IPS-18c (cell line): Measurements from ENCODE around the gene BHLHE23.
A peak's percentile ranks its signal among the peaks of the same experiment; 100 is the strongest.

Experiments
- H3K4me3 ChIP-seq: 2 replicates; pipeline ENCODE4 v1.7.0; 2013; ENCODE audit warnings: low read depth, mild to moderate bottlenecking, low read length, moderate library complexity; ENCODE audit not compliant: insufficient read depth
- H3K9me3 ChIP-seq: one replicate; pipeline ENCODE4 v1.6.1; 2013; ENCODE audit warnings: mild to moderate bottlenecking, low read length, moderate library complexity; ENCODE audit not compliant: control insufficient read depth, insufficient read depth

Gene BHLHE23

DNA sequence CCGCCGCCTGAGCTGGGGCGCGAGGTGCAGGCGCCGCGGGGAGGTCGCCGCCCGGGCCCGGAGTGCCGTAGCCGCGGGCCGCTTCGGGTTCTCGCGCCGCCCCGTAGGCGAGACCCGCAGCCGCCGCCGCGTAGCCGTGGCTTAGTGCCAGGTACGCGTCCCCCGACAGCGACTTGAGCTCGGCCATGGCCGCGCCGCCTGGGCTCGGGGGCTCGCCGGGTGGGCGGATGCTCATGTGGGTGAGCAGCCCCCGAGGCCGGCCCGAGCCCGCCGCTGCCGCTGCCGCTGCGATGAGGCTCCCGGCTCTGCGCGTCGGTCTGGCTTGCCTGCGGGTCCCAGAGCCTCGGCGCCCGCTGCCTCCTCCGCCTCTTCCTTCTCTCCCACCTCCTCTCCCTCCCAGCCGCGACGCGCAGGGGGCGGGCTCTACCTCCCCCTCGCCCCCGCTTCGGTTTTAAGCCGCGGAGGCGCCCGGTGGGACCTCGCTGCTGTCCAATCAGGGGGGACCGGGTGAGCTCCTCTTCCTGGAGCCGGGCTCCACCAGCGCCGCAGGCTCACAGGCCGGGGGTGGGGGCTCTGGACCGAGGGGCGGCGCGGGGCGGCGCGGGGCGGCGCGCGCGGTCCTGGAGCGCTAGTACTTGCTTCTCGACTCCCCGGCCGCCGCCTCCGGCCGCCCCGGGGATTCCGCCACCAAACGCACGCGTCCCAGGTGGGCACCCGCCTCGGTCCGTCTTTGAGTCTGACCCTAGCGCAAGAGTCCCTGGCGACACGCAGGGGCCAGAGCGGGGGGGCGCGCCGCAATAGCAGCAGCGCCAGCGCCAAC, at the start of gene BHLHE23:
BHLHE23 (minus strand) TSS at position 425 of the 820 bp plus-strand sequence; CDS start at position 235, 190 bp downstream.
- peaks cover 4% of the 10 kb centered on the region for H3K9me3 ChIP-seq
- H3K4me3 ChIP-seq: peak within 1 kb of the TSS; percentile 41

DNA sequence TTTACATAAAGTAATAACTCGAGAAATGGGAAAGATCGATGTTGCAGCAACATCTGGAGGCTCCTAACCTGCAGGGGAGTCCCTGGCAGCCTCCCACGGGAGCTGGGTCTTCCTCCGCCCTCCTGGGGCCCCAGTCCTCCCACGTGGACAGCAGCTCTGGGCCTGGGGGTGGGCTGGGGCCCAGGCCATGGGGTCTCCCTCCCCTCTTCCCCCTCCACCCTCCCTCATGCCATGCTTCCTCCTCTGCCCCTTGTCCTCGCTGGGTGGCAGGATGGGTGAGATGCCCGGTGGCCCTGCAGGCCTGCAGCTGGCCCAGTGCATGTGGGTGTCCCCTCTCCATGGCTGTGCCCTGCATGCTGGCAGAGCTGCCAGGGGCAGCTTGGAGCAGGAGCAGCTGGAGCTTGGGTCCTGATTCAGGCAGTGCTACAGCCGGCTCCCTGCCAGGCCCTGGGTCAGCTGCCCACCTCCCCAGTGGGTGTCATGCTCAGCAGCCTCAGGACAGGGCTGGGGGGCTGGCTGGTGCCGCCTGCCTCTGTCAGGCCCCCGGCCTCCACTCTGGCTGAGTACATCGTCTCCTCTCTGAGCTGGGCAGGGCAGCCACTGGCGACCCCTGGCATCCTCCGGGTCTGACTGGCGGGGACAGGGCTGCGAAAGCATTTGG, 48.9 kb upstream of the BHLHE23 start:
- Histone ChIP-seq H3K9me3 (no peaks in the 10 kb centered on the region), H3K4me3 (no peak overlapping the region)

DNA sequence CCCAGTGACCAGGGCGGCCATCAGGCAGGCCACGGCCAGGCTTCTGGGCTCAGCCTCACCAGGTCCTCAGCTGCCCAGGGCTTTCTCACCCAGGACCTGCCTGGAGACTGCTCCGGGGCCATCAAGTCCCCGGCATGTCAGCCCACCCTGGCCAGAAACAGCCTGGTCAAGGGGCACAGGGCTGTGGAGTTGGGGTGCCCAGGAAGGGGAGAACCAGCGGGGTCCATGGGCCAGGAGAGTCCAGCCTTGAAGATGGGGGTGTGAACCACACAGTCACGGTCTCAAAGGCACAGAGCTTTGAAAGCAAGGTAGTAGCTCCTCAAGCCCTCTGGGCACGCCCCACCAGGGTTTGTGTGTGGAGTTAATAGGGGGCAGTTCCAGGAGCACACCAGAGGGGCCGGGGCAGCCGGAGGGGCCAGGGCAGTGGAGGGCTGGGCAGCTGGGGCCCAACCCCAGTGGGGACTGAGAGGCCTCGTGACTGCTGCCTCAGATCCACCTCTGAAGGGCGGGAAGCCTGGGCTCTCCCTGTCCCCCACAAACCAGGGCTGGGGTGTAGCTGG, 48.0 kb upstream of the BHLHE23 start:
- H3K9me3 ChIP-seq: peaks cover 2% of the 10 kb centered on the region
- H3K4me3 ChIP-seq: no peak overlapping the region

DNA sequence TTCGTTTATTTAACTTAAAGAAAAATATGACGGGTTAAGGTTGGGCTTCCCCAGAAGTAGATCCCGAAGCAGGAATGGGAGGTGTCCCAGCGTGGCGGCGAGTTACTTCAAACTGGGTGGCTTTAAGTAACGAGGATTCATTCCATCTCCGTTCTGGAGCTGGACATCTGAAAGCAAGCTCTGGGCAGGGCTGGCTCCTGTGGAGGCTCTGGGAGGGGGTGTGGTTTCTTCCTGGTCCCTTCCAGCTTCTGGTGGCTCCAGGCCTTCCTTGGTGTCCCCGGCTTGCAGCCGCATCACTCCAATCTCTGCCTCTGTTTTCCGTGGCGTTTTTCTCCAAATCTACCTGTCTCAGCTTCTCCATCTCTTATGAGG, 47.3 kb upstream of the BHLHE23 start:
- peaks cover 2% of the 10 kb centered on the region for H3K9me3 ChIP-seq
- no peak overlapping the region for H3K4me3 ChIP-seq

GRCh38 chr20:63053432-63054102, 46.8 kb upstream of the BHLHE23 start:
- no peak overlapping the region for H3K4me3 ChIP-seq

DNA sequence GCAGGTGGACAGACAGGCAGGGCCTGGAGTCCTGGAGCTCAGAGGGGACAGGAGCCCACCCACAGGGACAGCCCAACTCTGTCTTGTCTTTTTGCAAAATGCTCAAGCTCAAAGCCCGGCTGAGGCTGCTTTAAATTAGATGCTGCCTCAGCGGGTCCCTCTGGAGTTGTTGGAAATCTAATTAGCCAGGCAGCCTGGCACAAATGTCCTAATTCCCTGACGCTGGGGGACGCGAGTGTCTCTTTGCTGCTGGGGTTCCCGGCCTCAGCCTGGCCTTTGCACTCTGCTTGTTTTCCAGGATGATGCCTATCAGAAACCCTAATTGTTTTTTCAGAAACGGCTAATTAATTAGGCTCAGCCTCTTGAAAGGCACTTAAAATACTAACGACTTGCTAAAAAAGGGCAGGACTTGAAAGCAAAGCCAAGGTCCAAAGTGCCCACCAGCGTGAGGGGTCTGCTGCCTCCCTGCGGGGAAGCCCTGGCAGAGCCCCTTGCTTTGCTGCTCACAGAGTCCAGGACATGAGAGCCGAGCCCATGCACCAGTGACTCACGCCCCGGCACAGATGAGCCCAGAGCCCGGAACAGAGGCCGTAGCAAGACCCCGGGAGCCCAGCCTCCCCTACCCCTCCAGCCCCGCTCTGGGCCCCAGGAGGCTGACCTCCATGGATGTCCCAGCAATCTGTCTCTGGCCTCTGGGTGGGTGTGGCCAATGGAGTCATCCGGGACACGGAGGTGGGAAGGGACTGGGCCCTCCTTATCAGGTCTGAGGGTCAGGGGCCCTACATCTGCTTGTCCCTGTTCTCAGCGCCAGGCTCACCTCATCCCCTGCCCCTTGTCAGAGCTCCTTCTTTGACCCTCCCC, 46.0 kb upstream of the BHLHE23 start:
- Histone ChIP-seq H3K9me3 (peaks cover 3% of the 10 kb centered on the region), H3K4me3 (no peak overlapping the region)

More at GRCh38 chr20:63053432-63054102, 46.8 kb upstream of the BHLHE23 start:
- H3K9me3 ChIP-seq: peaks cover 2% of the 10 kb centered on the region

DNA sequence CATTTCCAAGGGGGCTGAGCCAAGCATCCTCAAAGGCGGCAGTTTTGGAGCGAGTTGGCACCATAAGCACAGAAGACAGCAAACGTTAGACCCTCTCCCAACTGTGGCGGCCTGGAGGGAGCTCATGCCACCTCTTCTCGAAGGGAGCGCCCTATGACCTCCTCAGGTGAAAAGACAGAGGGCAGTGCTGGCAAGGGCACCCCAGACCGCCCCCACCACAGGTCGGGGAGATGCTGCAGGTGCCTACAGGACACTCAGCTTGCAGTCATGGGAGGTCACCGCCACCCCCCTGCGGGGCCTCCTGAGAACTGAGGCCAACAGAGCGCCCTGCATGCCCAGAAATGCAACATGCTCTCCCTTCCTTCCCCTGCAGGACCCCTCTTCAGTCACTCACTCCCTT, 45.1 kb upstream of the BHLHE23 start:
- H3K9me3 ChIP-seq: peaks cover 4% of the 10 kb centered on the region
- H3K4me3 ChIP-seq: no peak overlapping the region

DNA sequence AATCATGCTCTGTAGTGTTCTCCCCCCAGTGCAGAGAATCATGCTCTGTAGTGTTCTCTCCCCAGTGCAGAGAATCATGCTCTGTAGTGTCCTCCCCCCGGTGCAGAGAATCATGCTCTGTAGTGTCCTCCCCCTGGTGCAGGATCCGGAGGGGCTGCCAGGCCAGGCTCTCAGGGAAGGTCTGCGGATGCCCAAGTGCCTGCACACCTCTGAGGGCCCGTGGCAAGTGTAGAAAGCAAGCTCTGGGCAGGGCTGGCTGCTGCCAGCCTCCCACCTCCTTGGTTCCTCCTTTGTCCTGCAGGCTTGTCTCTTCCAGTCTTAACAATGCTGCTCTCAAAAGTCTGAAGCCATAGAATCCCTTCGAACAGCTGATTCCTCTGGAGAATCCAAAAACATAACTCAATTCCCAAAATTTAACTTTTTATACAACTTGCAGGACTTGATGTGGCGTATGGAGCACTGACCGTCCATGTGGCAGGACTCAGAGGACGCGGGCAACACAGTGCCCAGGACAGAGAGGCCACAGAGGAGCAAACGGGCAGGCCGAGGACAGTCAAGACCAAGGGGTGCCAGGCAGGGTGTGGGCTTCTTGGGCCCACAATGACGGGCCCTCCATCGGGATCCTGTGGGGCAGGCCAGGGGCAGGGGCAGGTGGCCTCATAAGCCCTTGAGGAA, 44.6 kb upstream of the BHLHE23 start:
- Histone ChIP-seq H3K9me3 (peaks cover 4% of the 10 kb centered on the region), H3K4me3 (no peak overlapping the region)

- no peak overlapping the region for H3K4me3 ChIP-seq
Observed at GRCh38 chr20:63050406-63050805, 43.6 kb upstream of the BHLHE23 start.

GRCh38 chr20:63049561-63050221, 42.9 kb upstream of the BHLHE23 start:
- Histone ChIP-seq H3K9me3 (peaks cover 4% of the 10 kb centered on the region), H3K4me3 (no peak overlapping the region)

More at GRCh38 chr20:63050406-63050805, 43.6 kb upstream of the BHLHE23 start:
- peaks cover 4% of the 10 kb centered on the region for H3K9me3 ChIP-seq

GRCh38 chr20:63049191-63049518, 42.4 kb upstream of the BHLHE23 start:
- Histone ChIP-seq H3K4me3 (no peak overlapping the region), H3K9me3 (peaks cover 4% of the 10 kb centered on the region)

DNA sequence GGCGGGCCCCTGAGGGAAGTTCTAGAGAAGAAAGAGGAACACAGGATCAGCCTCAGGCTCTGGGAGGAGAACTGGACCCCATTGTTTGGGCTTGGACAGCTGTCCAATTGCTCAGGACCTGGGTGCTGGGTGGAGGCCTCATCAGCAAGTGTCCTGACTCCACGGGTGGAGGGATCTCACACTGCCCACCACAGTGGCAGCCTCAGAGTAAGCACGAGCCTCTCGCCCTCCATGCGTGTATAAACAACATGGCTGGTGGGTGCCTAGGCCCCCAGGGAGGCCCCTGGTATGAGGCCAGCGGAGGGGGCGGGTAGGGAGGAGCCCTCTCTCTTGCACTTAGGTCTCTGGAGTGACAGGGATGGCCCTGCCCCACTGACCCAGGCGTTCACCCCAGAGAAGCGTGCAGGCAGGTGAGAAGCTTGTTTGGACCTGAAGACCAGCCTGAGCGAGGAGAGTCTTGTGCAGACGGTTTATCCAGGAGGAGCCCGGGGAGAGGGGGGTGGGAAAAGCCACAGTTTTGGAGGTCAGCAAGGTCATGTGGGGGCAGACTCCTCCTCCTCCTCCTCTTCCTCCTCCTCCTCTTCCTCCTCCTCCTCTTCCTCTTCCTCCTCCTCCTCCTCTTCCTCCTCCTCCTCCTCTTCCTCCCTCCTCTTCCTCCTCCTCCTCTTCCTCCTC, 41.9 kb upstream of the BHLHE23 start:
- H3K4me3 ChIP-seq: no peak overlapping the region
- H3K9me3 ChIP-seq: peaks cover 4% of the 10 kb centered on the region

GRCh38 chr20:63047946-63048345, 41.2 kb upstream of the BHLHE23 start:
- peaks cover 4% of the 10 kb centered on the region for H3K9me3 ChIP-seq
- H3K4me3 ChIP-seq: no peak overlapping the region

DNA sequence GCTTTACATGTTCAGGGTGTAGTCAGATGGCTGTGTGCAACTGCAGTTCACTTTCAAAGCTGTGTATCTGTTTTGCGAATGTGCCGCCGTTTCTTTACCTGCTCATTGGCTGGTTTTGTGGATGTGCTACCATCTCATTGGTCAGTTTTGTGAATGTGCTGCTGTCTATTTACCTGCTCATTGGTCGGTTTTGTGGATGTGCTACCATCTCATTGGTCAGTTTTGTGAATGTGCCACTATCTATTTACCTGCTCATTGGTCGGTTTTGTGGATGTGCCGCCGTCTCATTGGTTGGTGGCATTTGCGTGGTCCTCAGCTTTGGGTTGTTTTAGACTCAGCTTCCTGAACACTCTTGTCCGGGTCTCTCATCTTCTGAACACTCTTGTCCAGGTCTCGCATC, 40.5 kb upstream of the BHLHE23 start:
- Histone ChIP-seq H3K4me3 (no peak overlapping the region), H3K9me3 (peaks cover 4% of the 10 kb centered on the region)

DNA sequence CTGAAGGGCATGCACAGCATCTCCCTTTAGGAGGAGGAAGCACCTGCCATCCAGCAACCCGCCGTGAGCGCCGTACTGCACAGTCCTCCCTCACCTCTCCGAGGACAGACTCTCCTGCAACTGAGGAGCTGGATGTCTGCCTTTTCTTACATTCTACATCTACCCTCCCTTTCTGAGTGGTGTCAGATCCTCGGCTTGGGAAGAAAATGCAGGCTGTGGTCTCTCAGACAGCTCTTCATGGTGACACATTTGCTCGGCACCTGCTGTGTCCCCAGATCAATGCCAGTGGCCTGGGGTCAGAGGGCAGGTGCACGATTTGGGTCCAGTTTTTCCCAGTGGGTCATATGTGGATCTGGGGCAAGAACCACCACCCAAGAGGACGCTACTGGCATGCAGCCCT, 40.1 kb upstream of the BHLHE23 start:
- peaks cover 4% of the 10 kb centered on the region for H3K9me3 ChIP-seq

More for the DNA sequence above, 40.1 kb upstream of the BHLHE23 start:
- no peak overlapping the region for H3K4me3 ChIP-seq
